ENCODE results near the gene TMEM11. TPM values are rescaled to one million over a fixed set of nuclear protein-coding genes. Genes with fewer than 3 reads are reported as not detected.

TMEM11 gene
- total RNA-seq, 1 experiment from 2014 or later, result 23.4 TPM

GRCh38 chr17:21214777-21215541 is 998 bp upstream of the TMEM11 start:
- ChIA-PET CTCF (interaction anchor here (1.0 kb wide), 1 partner anchor 95 kb away, joined by 3 read pairs; no protein-coding TSS in a partner anchor), POLR2A (interaction anchor here (0.5 kb wide), 1 partner anchor 168 kb away, joined by 3 read pairs; no protein-coding TSS in a partner anchor)
- peaks cover 15% of the 10 kb centered on the region for H3K4me1 ChIP-seq (ENCODE audit: control insufficient read depth, insufficient read depth, low read length)
- peak; percentile 39 for ATAC-seq
- intact Hi-C loops (cut with micrococcal nuclease; ENCODE audit: unreplicated experiment) (loop anchor here (10.0 kb wide), 1 partner anchor 90 kb away; the partner anchor contains the start of gene DHRS7B), in situ Hi-C loops (cut with HindIII; ENCODE audit: low pct_unique_long_range_greater_than_20kb, low sequenced_read_pairs) (no loop called here)
- TF ChIP-seq, protein P1, sequence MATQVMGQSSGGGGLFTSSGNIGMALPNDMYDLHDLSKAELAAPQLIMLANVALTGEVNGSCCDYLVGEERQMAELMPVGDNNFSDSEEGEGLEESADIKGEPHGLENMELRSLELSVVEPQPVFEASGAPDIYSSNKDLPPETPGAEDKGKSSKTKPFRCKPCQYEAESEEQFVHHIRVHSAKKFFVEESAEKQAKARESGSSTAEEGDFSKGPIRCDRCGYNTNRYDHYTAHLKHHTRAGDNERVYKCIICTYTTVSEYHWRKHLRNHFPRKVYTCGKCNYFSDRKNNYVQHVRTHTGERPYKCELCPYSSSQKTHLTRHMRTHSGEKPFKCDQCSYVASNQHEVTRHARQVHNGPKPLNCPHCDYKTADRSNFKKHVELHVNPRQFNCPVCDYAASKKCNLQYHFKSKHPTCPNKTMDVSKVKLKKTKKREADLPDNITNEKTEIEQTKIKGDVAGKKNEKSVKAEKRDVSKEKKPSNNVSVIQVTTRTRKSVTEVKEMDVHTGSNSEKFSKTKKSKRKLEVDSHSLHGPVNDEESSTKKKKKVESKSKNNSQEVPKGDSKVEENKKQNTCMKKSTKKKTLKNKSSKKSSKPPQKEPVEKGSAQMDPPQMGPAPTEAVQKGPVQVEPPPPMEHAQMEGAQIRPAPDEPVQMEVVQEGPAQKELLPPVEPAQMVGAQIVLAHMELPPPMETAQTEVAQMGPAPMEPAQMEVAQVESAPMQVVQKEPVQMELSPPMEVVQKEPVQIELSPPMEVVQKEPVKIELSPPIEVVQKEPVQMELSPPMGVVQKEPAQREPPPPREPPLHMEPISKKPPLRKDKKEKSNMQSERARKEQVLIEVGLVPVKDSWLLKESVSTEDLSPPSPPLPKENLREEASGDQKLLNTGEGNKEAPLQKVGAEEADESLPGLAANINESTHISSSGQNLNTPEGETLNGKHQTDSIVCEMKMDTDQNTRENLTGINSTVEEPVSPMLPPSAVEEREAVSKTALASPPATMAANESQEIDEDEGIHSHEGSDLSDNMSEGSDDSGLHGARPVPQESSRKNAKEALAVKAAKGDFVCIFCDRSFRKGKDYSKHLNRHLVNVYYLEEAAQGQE (IDR thresholded peaks at IDR 0.05; ENCODE audit: insufficient read depth in 1 of 2, low read depth in 2 of 2, low read length in 1 of 2), result no peak
- TF ChIP-seq TCF7L2 (IDR thresholded peaks at IDR 0.05; ENCODE audit: low read depth, low read length) (no peak), SIN3A (IDR thresholded peaks at IDR 0.05; ENCODE audit: borderline replicate concordance, insufficient read depth, low read depth, low read length) (no peak), CTCF (IDR thresholded peaks at IDR 0.05) (no peak), POLR2AphosphoS5 (IDR thresholded peaks at IDR 0.05; ENCODE audit: low read depth, low read length) (no peak)
- no peaks in the 10 kb centered on the region for H3K9me3 ChIP-seq (ENCODE audit: control insufficient read depth, insufficient read depth, low read depth, low read length)
- DNase-seq (ENCODE audit: low read depth, low spot score), result no peak
- peak overlapping the region; percentile 81 to 93 for H3K4me3 ChIP-seq (ENCODE audit: low read depth in 2 of 2, low read length in 2 of 2)
- peak overlapping the region; percentile 92 for H3K27ac ChIP-seq (ENCODE audit: low read length)
- BruUV-seq (replicated peaks), result TSS peak; percentile 74
- no peaks in the 10 kb centered on the region for H3K27me3 ChIP-seq (ENCODE audit: control insufficient read depth, insufficient read depth, low read length)
- H3K36me3 ChIP-seq (ENCODE audit: control insufficient read depth, insufficient read depth, low read length), result peaks cover 3% of the 10 kb centered on the region

GRCh38 chr17:21213638-21214014 is 335 bp downstream of the TMEM11 start:
- TF ChIP-seq SIN3A (IDR thresholded peaks at IDR 0.05; ENCODE audit: borderline replicate concordance, insufficient read depth, low read depth, low read length) (no peak), CTCF (IDR thresholded peaks at IDR 0.05) (no peak), TCF7L2 (IDR thresholded peaks at IDR 0.05; ENCODE audit: low read depth, low read length) (no peak), POLR2AphosphoS5 (IDR thresholded peaks at IDR 0.05; ENCODE audit: low read depth, low read length) (no peak)
- TF ChIP-seq, protein P1 (IDR thresholded peaks at IDR 0.05; ENCODE audit: insufficient read depth in 1 of 2, low read depth in 2 of 2, low read length in 1 of 2), result no peak
- H3K9me3 ChIP-seq (ENCODE audit: control insufficient read depth, insufficient read depth, low read depth, low read length), result no peaks in the 10 kb centered on the region
- H3K4me3 ChIP-seq (ENCODE audit: low read depth in 2 of 2, low read length in 2 of 2), result peak overlapping the region; percentile 81 to 93
- H3K4me1 ChIP-seq (ENCODE audit: control insufficient read depth, insufficient read depth, low read length), result peaks cover 15% of the 10 kb centered on the region
- DNase-seq (ENCODE audit: low read depth, low spot score) (no peak), ATAC-seq (peak; percentile 14)
- in situ Hi-C loops (cut with HindIII; ENCODE audit: low pct_unique_long_range_greater_than_20kb, low sequenced_read_pairs), result no loop called here
- intact Hi-C loops (cut with micrococcal nuclease; ENCODE audit: unreplicated experiment), result loop anchor here (10.0 kb wide), 1 partner anchor 89 kb away; the partner anchor contains the start of gene DHRS7B
- ChIA-PET POLR2A (no interaction called here), CTCF (interaction anchor here (0.6 kb wide), 2 partner anchors 16 to 85 kb away, joined by 4 to 5 read pairs; no protein-coding TSS in a partner anchor)
- no peaks in the 10 kb centered on the region for H3K27me3 ChIP-seq (ENCODE audit: control insufficient read depth, insufficient read depth, low read length)
- no TSS peak for BruUV-seq (replicated peaks)
- peak overlapping the region; percentile 88 for H3K27ac ChIP-seq (ENCODE audit: low read length)
- peaks cover 3% of the 10 kb centered on the region for H3K36me3 ChIP-seq (ENCODE audit: control insufficient read depth, insufficient read depth, low read length)
